B cell (primary cell): ENCODE measurements around the gene SLC35A2. TPM values are rescaled to one million over a fixed set of nuclear protein-coding genes. Genes with fewer than 3 reads are reported as not detected.

ENCODE experiments used
- ATAC-seq: fragments of 200-7000 bp; cut with Tn5 transposase; one replicate; pipeline ENCODE4 v1.10.0; 2021; ENCODE audit warnings: low read depth, mild to moderate bottlenecking, moderate number of reproducible peaks, moderate library complexity
- CTCF ChIA-PET: fragments of 350-600 bp; sonication (Branson Sonifier 250); formaldehyde crosslinking; loops from one replicate; lab custom pipeline; 2021; ENCODE audit warnings: antibody characterized with exemption, inconsistent platforms; lab: Charles Lee
- POLR2A ChIA-PET: fragments of 350-600 bp; sonication (Branson Sonifier 250); formaldehyde crosslinking; loops from one replicate; lab custom pipeline; 2021; ENCODE audit warnings: antibody characterized with exemption; lab: Charles Lee
- DNase-seq: peaks from one replicate; pipeline ENCODE4 v3.0.0; 2013
- H2AFZ ChIP-seq: 2 replicates; pipeline ENCODE4 v1.6.1; 2012; ENCODE audit warnings: mild to moderate bottlenecking, low read depth, low read length; ENCODE audit not compliant: insufficient read depth, poor library complexity, severe bottlenecking
- H3K27ac ChIP-seq, 2 donors: 1 replicate in 1 of 2; 2 replicates in 1 of 2; pipeline ENCODE4 v1.5.1; 2012 to 2013; ENCODE audit warnings: low read length in 2 of 2, mild to moderate bottlenecking in 2 of 2, moderate library complexity in 1 of 2
- H3K27me3 ChIP-seq, 4 experiments: fragments of 200-600 bp in 1 of 4; sonication (generic) in 1 of 4; replicated peaks in 1 of 4; 1 replicate in 2 of 4; 2 replicates in 2 of 4; pipeline versions ENCODE4 v1.6.1 to v1.7.0; 2013 to 2016; ENCODE audit warnings: low read length in 3 of 4, mild to moderate bottlenecking in 2 of 4, mixed read lengths in 1 of 4, moderate library complexity in 1 of 4; ENCODE audit not compliant: insufficient read depth in 4 of 4, control insufficient read depth in 3 of 4; ENCODE audit errors: control extremely low read depth in 1 of 4
- H3K36me3 ChIP-seq, 2 experiments: replicated peaks in 1 of 2; 1 replicate in 1 of 2; 2 replicates in 1 of 2; pipeline versions ENCODE4 v1.6.1 to v1.7.1; 2013; ENCODE audit warnings: low read length in 1 of 2; ENCODE audit not compliant: insufficient read depth in 2 of 2, control insufficient read depth in 1 of 2; ENCODE audit errors: control extremely low read depth in 1 of 2, extremely low read depth in 1 of 2
- H3K4me1 ChIP-seq, 2 donors: fragments of 200-600 bp in 1 of 2; sonication (generic) in 1 of 2; 1 replicate in 1 of 2; 2 replicates in 1 of 2; pipeline versions ENCODE4 v1.5.1 to v1.6.1; 2013 to 2017; ENCODE audit warnings: low read length in 2 of 2; ENCODE audit not compliant: control insufficient read depth in 2 of 2, insufficient read depth in 2 of 2
- H3K4me2 ChIP-seq: replicated peaks from 2 replicates; pipeline ENCODE3; 2012; ENCODE audit warnings: mild to moderate bottlenecking, low read depth, low read length; ENCODE audit not compliant: poor library complexity, severe bottlenecking
- H3K4me3 ChIP-seq, 5 experiments: fragments of 200-600 bp in 1 of 5; sonication (generic) in 1 of 5; 1 replicate in 3 of 5; 2 replicates in 2 of 5; pipeline versions ENCODE4 v1.5.1 to v1.7.0; 2011 to 2016; ENCODE audit warnings: low read length in 4 of 5, mild to moderate bottlenecking in 4 of 5, low read depth in 2 of 5, control low read depth in 1 of 5, moderate library complexity in 1 of 5; ENCODE audit not compliant: insufficient read depth in 1 of 5; ENCODE audit errors: control extremely low read depth in 1 of 5, extremely low read depth in 1 of 5
- H3K79me2 ChIP-seq: fragments of 200-600 bp; sonication (generic); one replicate; pipeline ENCODE4 v1.6.0; 2016; ENCODE audit warnings: low read length; ENCODE audit not compliant: control insufficient read depth, insufficient read depth
- H3K9ac ChIP-seq: fragments of 200-600 bp; sonication (generic); 2 replicates; pipeline ENCODE4 v1.6.1; 2017; ENCODE audit warnings: mild to moderate bottlenecking, low read length, moderate library complexity
- H3K9me3 ChIP-seq, 3 donors: one replicate each; pipeline versions ENCODE4 v1.6.1 to v1.7.1; 2013; ENCODE audit warnings: low read length in 2 of 3; ENCODE audit not compliant: control insufficient read depth in 2 of 3, insufficient read depth in 1 of 3; ENCODE audit errors: control extremely low read depth in 1 of 3
- H4K20me1 ChIP-seq: 2 replicates; pipeline ENCODE4 v1.6.0; 2012; ENCODE audit warnings: mild to moderate bottlenecking, low read length; ENCODE audit not compliant: insufficient read depth, control insufficient read depth, poor library complexity, severe bottlenecking
- H3K27ac Mint-ChIP-seq: one replicate; pipeline ENCODE4 v1.8.0; 2021; ENCODE audit warnings: mixed read lengths
- H3K27me3 Mint-ChIP-seq: one replicate; pipeline ENCODE4 v1.8.0; 2021; ENCODE audit warnings: mixed read lengths
- H3K4me1 Mint-ChIP-seq: one replicate; pipeline ENCODE4 v1.8.0; 2021; ENCODE audit warnings: mixed read lengths
- H3K4me3 Mint-ChIP-seq: one replicate; pipeline ENCODE4 v1.8.0; 2021; ENCODE audit warnings: mixed read lengths
- H3K9me3 Mint-ChIP-seq: one replicate; pipeline ENCODE4 v1.8.0; 2022; ENCODE audit warnings: mixed read lengths; ENCODE audit not compliant: insufficient read depth
- CTCF ChIP-seq: fragments of 200-600 bp; IDR thresholded peaks from one replicate; pipeline ENCODE4 v1.8.0; 2022; ENCODE audit warnings: antibody characterized with exemption, mild to moderate bottlenecking
- EZH2 ChIP-seq: IDR thresholded peaks from 2 replicates; pipeline ENCODE4 v1.6.1; 2012; ENCODE audit warnings: borderline replicate concordance, low read depth, mild to moderate bottlenecking, moderate library complexity, low read length; ENCODE audit not compliant: insufficient read depth, poor library complexity, severe bottlenecking
- WGBS: methylation state at CpG from one replicate; pipeline ENCODE4 v1.1.5; 2013; ENCODE audit warnings: missing lambda C conversion rate; ENCODE audit not compliant: insufficient coverage; 5-methylcytosine and 5-hydroxymethylcytosine counted together
- intact Hi-C: fragments of 100-400 bp; cut with micrococcal nuclease; formaldehyde crosslinking; loops from one replicate; pipeline ENCODE4 v1.10.0; 2022
- polyA plus RNA-seq: library from polyadenylated mRNA; depleted of rRNA; stranded (reverse); fragments of >200 nt; gene quantifications from 2 replicates; pipeline ENCODE4 v1.2.3, GENCODE V29; 2012
- total RNA-seq, 2 donors: library from RNA; stranded (reverse); fragments of 120-200 nt in 1 of 2; gene quantifications; 1 replicate in 1 of 2; 2 replicates in 1 of 2; pipeline versions ENCODE4 v1.2.3 to v1.2.4, GENCODE V29; 2013 to 2022

The SLC35A2 gene
- total and polyA plus RNA-seq, 2 donors (not counting 1 experiment from before 2014, with no cell fraction given): 19.1 to 22.0 TPM

GRCh38 chrX:48957477-48957826, 46.0 kb upstream of the SLC35A2 start, which contains the start of gene OTUD5:
OTUD5 (minus strand) TSS chrX:48957607; CDS start chrX:48957570, 37 bp downstream.
- Mint-ChIP-seq H3K4me3 (peak within 1 kb of the TSS; percentile 100), H3K4me1 (peaks cover 65% of the 10 kb centered on the region), H3K9me3 (no peaks in the 10 kb centered on the region), H3K27ac (peak within 1 kb of the TSS; percentile 100), H3K27me3 (no peaks in the 10 kb centered on the region)
- intact Hi-C loops: loop anchor here (5.0 kb wide), 2 partner anchors 165 to 1300 kb away; partner anchors contain the start of genes GPKOW and UXT
- DNase-seq (no peak), ATAC-seq (peak; percentile 35)
- Histone ChIP-seq H3K36me3 (peaks cover 0 to 28% of the 10 kb centered on the region in 2 experiments), H4K20me1 (peaks cover 31% of the 10 kb centered on the region), H3K9ac (peak within 1 kb of the TSS; percentile 85), H3K4me2 (peak within 1 kb of the TSS; percentile 86), H3K4me1 (peaks cover 55 to 80% of the 10 kb centered on the region in 2 donors), H3K4me3 (peak within 1 kb of the TSS; percentile 17 to 75 (median 65)), H3K27me3 (no peaks in the 10 kb centered on the region), H3K9me3 (no peaks in the 10 kb centered on the region), H3K79me2 (peaks cover 47% of the 10 kb centered on the region), H3K27ac (peak within 1 kb of the TSS; percentile 98 to 99), H2AFZ (peak within 1 kb of the TSS; percentile 63)
- ChIA-PET POLR2A (interaction anchor here (0.7 to 2.8 kb wide), 11 partner anchors 16 to 209 kb away, joined by 3 to 17 read pairs (median 7); partner anchors contain the start of genes HDAC6, PQBP1, SLC35A2 and TFE3), CTCF (interaction anchor here (0.9 to 1.9 kb wide), 5 partner anchors 15 to 66 kb away, joined by 3 to 10 read pairs (median 4); partner anchors contain the start of genes KCND1 and SLC35A2)
- no peak for TF ChIP-seq CTCF
- 0% methylated on average over 30 of the region's 53 CpGs for WGBS

- Histone ChIP-seq H2AFZ (no peak overlapping the region), H3K36me3 (peaks cover 0 to 28% of the 10 kb centered on the region in 2 experiments), H3K4me2 (peak overlapping the region; percentile 86), H3K27ac (peak overlapping the region; percentile 98 to 99), H4K20me1 (peaks cover 34% of the 10 kb centered on the region), H3K4me3 (peak overlapping the region; percentile 17 to 75 (median 65)), H3K9me3 (no peaks in the 10 kb centered on the region), H3K79me2 (peaks cover 53% of the 10 kb centered on the region), H3K27me3 (no peaks in the 10 kb centered on the region), H3K4me1 (peaks cover 56 to 75% of the 10 kb centered on the region in 2 donors), H3K9ac (peak overlapping the region; percentile 70)
- POLR2A ChIA-PET: interaction anchor here (0.9 to 2.8 kb wide), 6 partner anchors 13 to 65 kb away, joined by 3 to 17 read pairs (median 7); partner anchors contain the start of gene SLC35A2
- no peaks in the 10 kb centered on the region for H3K27me3 Mint-ChIP-seq
- peak overlapping the region; percentile 83 for H3K4me3 Mint-ChIP-seq
- no peaks in the 10 kb centered on the region for H3K9me3 Mint-ChIP-seq
- TF ChIP-seq EZH2 (no peak), CTCF (no peak)
- peaks cover 67% of the 10 kb centered on the region for H3K4me1 Mint-ChIP-seq
- H3K27ac Mint-ChIP-seq: peak overlapping the region; percentile 84
- ATAC-seq (no peak), DNase-seq (peak; percentile 64)
- intact Hi-C loops: loop anchor here (5.0 kb wide), 2 partner anchors 165 to 1300 kb away; partner anchors contain the start of genes GPKOW and UXT
- 1% methylated on average over 50 of the region's 61 CpGs for WGBS
- CTCF ChIA-PET: interaction anchor here (0.9 to 1.7 kb wide), 2 partner anchors 16 to 19 kb away, joined by 3 to 4 read pairs; no protein-coding TSS in a partner anchor
Observed at GRCh38 chrX:48956728-48957414, 45.4 kb upstream of the SLC35A2 start.
